Mononuclear cell (primary cell): ENCODE data around the gene MGAT2. TPM values are rescaled to one million over a fixed set of nuclear protein-coding genes. Genes with fewer than 3 reads are reported as not detected.
A peak's percentile ranks its signal among the peaks of the same experiment; 100 is the strongest.
"Not testable (repeated sequence)": the region's sequence is repeated elsewhere in the genome, so short reads cannot be mapped to it uniquely, and the experiment has no call there.

ENCODE experiments used
- H3K27me3 ChIP-seq: 2 replicates; pipeline ENCODE4 v1.6.0; 2011; ENCODE audit warnings: low read length, control low read depth; ENCODE audit not compliant: insufficient read depth
- H3K4me1 ChIP-seq: 2 replicates; pipeline ENCODE4 v1.5.1; 2011; ENCODE audit warnings: mild to moderate bottlenecking, low read length, control low read depth; ENCODE audit not compliant: insufficient read depth
- H3K4me3 ChIP-seq: 2 replicates; pipeline ENCODE4 v1.5.1; 2011; ENCODE audit warnings: mild to moderate bottlenecking, low read length, moderate library complexity
- H3K9me3 ChIP-seq: 2 replicates; pipeline ENCODE4 v1.5.1; 2011; ENCODE audit warnings: low read depth, mild to moderate bottlenecking, control low read depth, low read length
- total RNA-seq: library from RNA; depleted of rRNA; stranded (reverse); fragments of >200 nt; gene quantifications from one replicate; pipeline ENCODE4 v1.2.3, GENCODE V29; 2012

The MGAT2 gene
- total RNA-seq, 1 donor: 37.0 TPM

GRCh38 chr14:49623387-49623786, 2.8 kb downstream of the MGAT2 start:
- Histone ChIP-seq H3K27me3 (no peaks in the 10 kb centered on the region), H3K9me3 (no peaks in the 10 kb centered on the region), H3K4me1 (peaks cover 43% of the 10 kb centered on the region), H3K4me3 (no peak overlapping the region)

- no peak overlapping the region for H3K4me3 ChIP-seq
- no peaks in the 10 kb centered on the region for H3K9me3 ChIP-seq
- H3K27me3 ChIP-seq: no peaks in the 10 kb centered on the region
- peaks cover 35% of the 10 kb centered on the region for H3K4me1 ChIP-seq
These were observed 3.6 kb downstream of the MGAT2 start for GRCh38 chr14:49623941-49624839.

- peaks cover 43% of the 10 kb centered on the region for H3K4me1 ChIP-seq
- H3K27me3 ChIP-seq: no peaks in the 10 kb centered on the region
- no peaks in the 10 kb centered on the region for H3K9me3 ChIP-seq
- peak overlapping the region; percentile 92 for H3K4me3 ChIP-seq
These were observed 13.3 kb downstream of the MGAT2 start for GRCh38 chr14:49633640-49634546.

- no peaks in the 10 kb centered on the region for H3K27me3 ChIP-seq
- peak within 1 kb of the TSS; percentile 92 for H3K4me3 ChIP-seq
- H3K9me3 ChIP-seq: no peaks in the 10 kb centered on the region
- H3K4me1 ChIP-seq: peaks cover 43% of the 10 kb centered on the region
These were observed 14.1 kb downstream of the MGAT2 start, which contains the start of gene DNAAF2 for GRCh38 chr14:49634547-49635334. Gene DNAAF2 (minus strand): TSS chr14:49635244. CDS start chr14:49635149, 95 bp downstream.

- H3K27me3 ChIP-seq: no peaks in the 10 kb centered on the region
- H3K4me3 ChIP-seq: no peak overlapping the region
- peaks cover 36% of the 10 kb centered on the region for H3K4me1 ChIP-seq
- no peaks in the 10 kb centered on the region for H3K9me3 ChIP-seq
These were observed 16.3 kb downstream of the MGAT2 start for GRCh38 chr14:49636866-49637265.

GRCh38 chr14:49637534-49638078, 17.0 kb downstream of the MGAT2 start:
- no peak overlapping the region for H3K4me3 ChIP-seq
- peaks cover 33% of the 10 kb centered on the region for H3K4me1 ChIP-seq
- no peaks in the 10 kb centered on the region for H3K27me3 ChIP-seq
- no peaks in the 10 kb centered on the region for H3K9me3 ChIP-seq

- H3K9me3 ChIP-seq: no peaks in the 10 kb centered on the region
- peaks cover 15% of the 10 kb centered on the region for H3K4me1 ChIP-seq
- H3K4me3 ChIP-seq: no peak overlapping the region
- no peaks in the 10 kb centered on the region for H3K27me3 ChIP-seq
These were observed 20.2 kb downstream of the MGAT2 start for GRCh38 chr14:49640540-49641417.

- no peaks in the 10 kb centered on the region for H3K9me3 ChIP-seq
- no peaks in the 10 kb centered on the region for H3K27me3 ChIP-seq
- peaks cover 8% of the 10 kb centered on the region for H3K4me1 ChIP-seq
- no peak overlapping the region for H3K4me3 ChIP-seq
These were observed 21.1 kb downstream of the MGAT2 start for GRCh38 chr14:49641697-49642129.

- Histone ChIP-seq H3K27me3 (no peaks in the 10 kb centered on the region), H3K4me3 (no peak overlapping the region), H3K4me1 (peaks cover 8% of the 10 kb centered on the region), H3K9me3 (no peaks in the 10 kb centered on the region)
These were observed 21.6 kb downstream of the MGAT2 start for GRCh38 chr14:49642163-49642562.

- H3K4me1 ChIP-seq: no peaks in the 10 kb centered on the region
- no peaks in the 10 kb centered on the region for H3K9me3 ChIP-seq
- no peaks in the 10 kb centered on the region for H3K27me3 ChIP-seq
- no peak overlapping the region for H3K4me3 ChIP-seq
These were observed 32.9 kb downstream of the MGAT2 start for GRCh38 chr14:49653508-49653907.

GRCh38 chr14:49654511-49654910, 33.9 kb downstream of the MGAT2 start:
- H3K9me3 ChIP-seq: no peaks in the 10 kb centered on the region

GRCh38 chr14:49657500-49657899, 36.9 kb downstream of the MGAT2 start:
- not testable (repeated sequence) for H3K27me3 ChIP-seq, H3K4me1 ChIP-seq

More at GRCh38 chr14:49654511-49654910, 33.9 kb downstream of the MGAT2 start:
- no peak overlapping the region for H3K4me3 ChIP-seq
- H3K4me1 ChIP-seq: no peaks in the 10 kb centered on the region
- no peaks in the 10 kb centered on the region for H3K27me3 ChIP-seq

GRCh38 chr14:49659526-49660455, 39.2 kb downstream of the MGAT2 start:
- H3K4me3 ChIP-seq: no peak overlapping the region
- no peaks in the 10 kb centered on the region for H3K9me3 ChIP-seq

More at GRCh38 chr14:49657500-49657899, 36.9 kb downstream of the MGAT2 start:
- not testable (repeated sequence) for H3K9me3 ChIP-seq, H3K4me3 ChIP-seq

More at GRCh38 chr14:49659526-49660455, 39.2 kb downstream of the MGAT2 start:
- no peaks in the 10 kb centered on the region for H3K4me1 ChIP-seq
- no peaks in the 10 kb centered on the region for H3K27me3 ChIP-seq
